Activated CD8-positive, alpha-beta T cell treated with anti-CD3 and anti-CD28 coated beads, Interleukin-2, amount 10 ng/mL, durations not matched to agents 7 days and 5 days (primary cell): Measurements from ENCODE around the gene MRPL48. TPM values are rescaled to one million over a fixed set of nuclear protein-coding genes. Genes with fewer than 3 reads are reported as not detected.

Experiments
- ATAC-seq: fragments of 150-1000 bp; cut with Tn5 transposase; one replicate; pipeline ENCODE4 v1.10.0; 2021; ENCODE audit warnings: moderate library complexity
- CTCF ChIA-PET: fragments of 350-600 bp; sonication (Branson Sonifier 250); formaldehyde crosslinking; loops from one replicate; lab custom pipeline; 2021; ENCODE audit warnings: antibody characterized with exemption; lab: Charles Lee
- POLR2A ChIA-PET: fragments of 350-600 bp; sonication (Branson Sonifier 250); formaldehyde crosslinking; loops from one replicate; lab custom pipeline; 2021; ENCODE audit warnings: antibody characterized with exemption; lab: Charles Lee
- DNase-seq: peaks from one replicate; pipeline ENCODE4 v3.0.0-alpha.2; 2020
- H3K27ac Mint-ChIP-seq: one replicate; pipeline ENCODE4 v1.8.0; 2021; ENCODE audit warnings: mild to moderate bottlenecking, mixed read lengths
- H3K27me3 Mint-ChIP-seq: one replicate; pipeline ENCODE4 v1.8.0; 2021; ENCODE audit warnings: low read depth, mixed read lengths
- H3K36me3 Mint-ChIP-seq: one replicate; pipeline ENCODE4 v1.8.0; 2021; ENCODE audit warnings: low read depth, mixed read lengths
- H3K4me1 Mint-ChIP-seq: one replicate; pipeline ENCODE4 v1.8.0; 2021; ENCODE audit warnings: low read depth, mixed read lengths
- H3K4me3 Mint-ChIP-seq: one replicate; pipeline ENCODE4 v1.8.0; 2021; ENCODE audit warnings: mild to moderate bottlenecking, mixed read lengths
- H3K9me3 Mint-ChIP-seq: one replicate; pipeline ENCODE4 v1.8.0; 2022; ENCODE audit warnings: mixed read lengths; ENCODE audit not compliant: insufficient read depth
- total RNA-seq, 2 experiments: library from RNA; stranded (reverse); gene quantifications; one replicate each; pipeline ENCODE4 v1.2.3, GENCODE V29; 2021

MRPL48 gene
- total RNA-seq, 2 experiments from 2014 or later = 45.1 to 46.0 TPM

DNA sequence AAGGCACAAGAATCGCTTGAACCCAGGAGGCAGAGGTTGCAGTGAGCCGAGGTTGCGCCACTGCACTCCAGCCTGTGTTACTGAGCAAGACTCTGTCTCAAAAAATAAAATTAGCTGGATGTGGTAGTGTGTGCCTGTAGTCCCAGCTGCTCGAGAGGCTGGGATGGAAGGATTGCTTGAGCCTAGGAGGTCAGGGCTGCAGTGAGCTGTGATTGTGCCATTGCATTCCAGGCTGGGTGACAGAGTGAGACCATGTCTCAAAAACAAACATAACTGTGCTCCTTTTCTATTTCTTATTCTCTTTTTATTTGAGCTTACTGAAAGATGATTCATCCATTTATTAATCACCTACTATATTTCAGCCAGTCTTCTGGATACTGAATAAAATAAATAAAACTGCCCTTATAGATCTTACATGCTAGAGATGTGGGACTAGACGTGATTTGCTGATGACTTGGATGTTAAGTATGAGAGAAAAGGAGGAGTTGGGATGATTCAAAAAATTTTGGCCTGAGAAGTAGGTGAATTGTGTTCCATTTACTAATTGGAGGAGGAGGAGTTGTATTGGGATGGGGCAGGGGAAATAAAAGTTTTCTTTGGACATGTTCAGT is 107.2 kb downstream of the MRPL48 start:
- POLR2A ChIA-PET = no interaction called here
- Mint-ChIP-seq H3K27me3 (no peaks in the 10 kb centered on the region), H3K4me3 (no peak overlapping the region), H3K27ac (no peak overlapping the region), H3K4me1 (no peaks in the 10 kb centered on the region), H3K9me3 (no peaks in the 10 kb centered on the region), H3K36me3 (peaks cover 15% of the 10 kb centered on the region)
- CTCF ChIA-PET = no interaction called here
- DNase-seq = no peak
- no peak for ATAC-seq

GRCh38 chr11:73902303-73902702 is 114.6 kb downstream of the MRPL48 start:
- ChIA-PET CTCF (no interaction called here), POLR2A (no interaction called here)
- no peak overlapping the region for H3K27ac Mint-ChIP-seq
- H3K27me3 Mint-ChIP-seq = no peaks in the 10 kb centered on the region
- ATAC-seq (no peak), DNase-seq (no peak)
- no peaks in the 10 kb centered on the region for H3K4me1 Mint-ChIP-seq
- H3K4me3 Mint-ChIP-seq = no peak overlapping the region
- peaks cover 21% of the 10 kb centered on the region for H3K36me3 Mint-ChIP-seq
- H3K9me3 Mint-ChIP-seq = no peaks in the 10 kb centered on the region

GRCh38 chr11:73907191-73907590 is 119.5 kb downstream of the MRPL48 start:
- DNase-seq (no peak), ATAC-seq (peak; percentile 70)
- CTCF ChIA-PET = interaction anchor here (1.5 kb wide), 1 partner anchor 26 kb away, joined by 3 read pairs; no protein-coding TSS in a partner anchor
- POLR2A ChIA-PET = no interaction called here
- peaks cover 6% of the 10 kb centered on the region for H3K36me3 Mint-ChIP-seq
- no peak overlapping the region for H3K4me3 Mint-ChIP-seq
- no peaks in the 10 kb centered on the region for H3K9me3 Mint-ChIP-seq
- no peaks in the 10 kb centered on the region for H3K4me1 Mint-ChIP-seq
- H3K27ac Mint-ChIP-seq = no peak overlapping the region
- no peaks in the 10 kb centered on the region for H3K27me3 Mint-ChIP-seq

GRCh38 chr11:73912026-73912425 is 124.4 kb downstream of the MRPL48 start:
- ChIA-PET POLR2A (interaction anchor here (1.1 kb wide), 1 partner anchor 26 kb away, joined by 3 read pairs; no protein-coding TSS in a partner anchor), CTCF (no interaction called here)
- peaks cover 13% of the 10 kb centered on the region for H3K36me3 Mint-ChIP-seq
- DNase-seq (no peak), ATAC-seq (no peak)
- no peak overlapping the region for H3K4me3 Mint-ChIP-seq
- no peaks in the 10 kb centered on the region for H3K9me3 Mint-ChIP-seq
- H3K4me1 Mint-ChIP-seq = no peaks in the 10 kb centered on the region
- H3K27ac Mint-ChIP-seq = no peak overlapping the region
- H3K27me3 Mint-ChIP-seq = no peaks in the 10 kb centered on the region

DNA sequence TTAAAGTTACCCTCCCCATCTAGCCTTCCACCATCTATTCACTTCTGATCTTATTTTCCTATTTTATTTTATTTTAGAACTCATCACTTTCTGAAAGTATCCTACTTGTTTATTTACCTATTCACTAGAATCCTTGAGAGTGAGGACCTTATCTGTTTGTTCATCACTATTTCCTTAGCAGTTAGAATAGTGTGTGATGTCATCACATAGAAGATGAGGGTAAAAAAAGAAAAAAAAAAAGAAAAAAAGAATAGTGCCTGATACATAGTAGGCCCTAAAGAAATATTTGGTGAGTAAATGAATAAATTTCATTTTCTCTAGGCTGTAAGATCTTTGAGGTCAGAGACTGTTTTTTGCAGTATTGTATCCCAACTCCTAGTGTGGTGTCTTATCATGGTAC is 125.8 kb downstream of the MRPL48 start:
- ATAC-seq = no peak
- no peaks in the 10 kb centered on the region for H3K9me3 Mint-ChIP-seq
- no peaks in the 10 kb centered on the region for H3K27me3 Mint-ChIP-seq
- peaks cover 20% of the 10 kb centered on the region for H3K36me3 Mint-ChIP-seq
- no peak overlapping the region for H3K27ac Mint-ChIP-seq
- no peak overlapping the region for H3K4me3 Mint-ChIP-seq
- ChIA-PET POLR2A (no interaction called here), CTCF (no interaction called here)
- no peaks in the 10 kb centered on the region for H3K4me1 Mint-ChIP-seq
- no peak for DNase-seq

GRCh38 chr11:73914284-73914683 is 126.6 kb downstream of the MRPL48 start:
- Mint-ChIP-seq H3K36me3 (peaks cover 24% of the 10 kb centered on the region), H3K9me3 (no peaks in the 10 kb centered on the region), H3K4me3 (no peak overlapping the region), H3K27ac (no peak overlapping the region), H3K4me1 (no peaks in the 10 kb centered on the region), H3K27me3 (no peaks in the 10 kb centered on the region)
- ATAC-seq (no peak), DNase-seq (no peak)
- ChIA-PET POLR2A (no interaction called here), CTCF (no interaction called here)

Other genes starting within 250 kb of the MRPL48 start
- 10 to 100 TPM; 25.9 to 27.8 TPM for gene FAM168A, start 189.8 kb upstream of the MRPL48 start, total RNA-seq
- 10 to 100 TPM in 1 of 2 experiments, 1 to 10 TPM in 1; 10.0 to 11.6 TPM for gene PLEKHB1, start 141.3 kb upstream of the MRPL48 start, total RNA-seq
- 100 to 1,000 TPM in 1 of 2 experiments, 10 to 100 TPM in 1; 97.7 to 101 TPM for gene RAB6A, start 26.8 kb upstream of the MRPL48 start, total RNA-seq
- gene COA4, start 89.0 kb downstream of the MRPL48 start, total RNA-seq = 10 to 100 TPM; 62.0 to 67.7 TPM
- gene PAAF1, start 89.1 kb downstream of the MRPL48 start, total RNA-seq = 10 to 100 TPM; 17.9 to 19.6 TPM
- not detected for gene DNAJB13, start 163.2 kb downstream of the MRPL48 start, total RNA-seq
- gene UCP2, start 195.0 kb downstream of the MRPL48 start, total RNA-seq = 100 to 1,000 TPM; 205 to 218 TPM
- gene UCP3, start 221.2 kb downstream of the MRPL48 start, total RNA-seq = 1 to 10 TPM; 2.9 TPM